T-helper 9 cell (primary cell): Measurements from ENCODE around the gene KIN.
"Not testable (repeated sequence)": the region's sequence is repeated elsewhere in the genome, so short reads cannot be mapped to it uniquely, and the experiment has no call there.

Experiments
- DNase-seq: peaks from one replicate; pipeline ENCODE4 v3.0.0-alpha.2; 2020
- total RNA-seq, 2 donors: gene quantifications; one replicate each; lab custom pipeline; 2026; lab: John Stamatoyannopoulos, UW

The KIN gene, protein sequence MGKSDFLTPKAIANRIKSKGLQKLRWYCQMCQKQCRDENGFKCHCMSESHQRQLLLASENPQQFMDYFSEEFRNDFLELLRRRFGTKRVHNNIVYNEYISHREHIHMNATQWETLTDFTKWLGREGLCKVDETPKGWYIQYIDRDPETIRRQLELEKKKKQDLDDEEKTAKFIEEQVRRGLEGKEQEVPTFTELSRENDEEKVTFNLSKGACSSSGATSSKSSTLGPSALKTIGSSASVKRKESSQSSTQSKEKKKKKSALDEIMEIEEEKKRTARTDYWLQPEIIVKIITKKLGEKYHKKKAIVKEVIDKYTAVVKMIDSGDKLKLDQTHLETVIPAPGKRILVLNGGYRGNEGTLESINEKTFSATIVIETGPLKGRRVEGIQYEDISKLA
- 10.4 to 27.8 reads per million in 2 donors for total RNA-seq

- DNase-seq: peak; percentile 94
Observed at GRCh38 chr10:7787857-7788638, at the start of gene KIN, which contains the start of gene ATP5F1C. KIN (minus strand) TSS chr10:7787993; CDS start chr10:7787933, 60 bp downstream. ATP5F1C (plus strand) TSS chr10:7788177; CDS start chr10:7788208, 31 bp downstream.

GRCh38 chr10:7836571-7836970 lies 48.8 kb upstream of the KIN start:
- DNase-seq: no peak

- no peak for DNase-seq
Observed at GRCh38 chr10:7834262-7834661, 46.5 kb upstream of the KIN start.

DNA sequence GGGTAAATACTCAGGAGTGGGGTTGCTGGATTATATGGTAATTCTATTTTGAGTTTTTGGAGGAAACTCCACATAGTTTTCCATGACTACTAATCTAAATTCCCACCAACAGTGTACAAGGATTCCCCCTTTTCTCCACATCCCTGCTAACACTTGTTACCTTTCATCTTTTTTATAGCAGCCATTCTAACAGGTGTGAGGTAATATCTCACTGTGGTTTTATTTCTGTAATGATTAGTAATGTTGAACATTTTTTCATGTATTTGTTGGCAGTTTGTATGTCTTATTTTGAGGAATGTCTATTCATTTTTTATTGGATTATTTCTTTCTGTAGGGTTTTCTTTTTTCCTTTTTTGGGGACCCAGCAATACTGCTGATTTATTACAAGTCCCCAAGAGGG lies 45.4 kb upstream of the KIN start:
- no peak for DNase-seq

- DNase-seq: no peak
Observed at GRCh38 chr10:7832060-7832459, 44.3 kb upstream of the KIN start.

GRCh38 chr10:7829289-7829834 lies 41.6 kb upstream of the KIN start:
- DNase-seq: no peak

- no peak for DNase-seq
Observed at GRCh38 chr10:7826971-7827370, 39.2 kb upstream of the KIN start.

GRCh38 chr10:7824251-7824650 lies 36.5 kb upstream of the KIN start:
- no peak for DNase-seq

DNA sequence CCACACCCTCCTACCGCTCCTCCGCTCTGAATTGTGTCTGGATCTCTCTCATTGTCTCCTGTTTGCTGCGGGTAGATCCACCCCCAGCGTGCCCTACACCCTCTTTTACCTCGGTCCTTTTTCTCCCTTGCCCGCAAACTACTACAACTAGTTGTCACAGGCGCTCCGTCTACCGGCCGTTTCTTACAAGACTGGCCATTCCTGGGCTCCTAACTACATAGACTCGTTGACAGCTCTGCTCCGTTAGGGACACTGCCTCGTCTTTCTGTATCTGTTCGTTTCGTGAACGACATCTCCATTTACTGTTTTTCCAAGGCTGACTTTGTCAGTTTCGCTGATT lies 31.3 kb upstream of the KIN start:
- no peak for DNase-seq

GRCh38 chr10:7818295-7819120 lies 30.7 kb upstream of the KIN start, which contains the start of gene TAF3:
TAF3 (plus strand) TSS chr10:7818505; CDS start chr10:7818710, 205 bp downstream.
- peak; percentile 86 for DNase-seq

GRCh38 chr10:7817984-7818294 lies 30.1 kb upstream of the KIN start:
- DNase-seq: no peak

- no peak for DNase-seq
Observed at GRCh38 chr10:7817576-7817975, 29.8 kb upstream of the KIN start.

DNA sequence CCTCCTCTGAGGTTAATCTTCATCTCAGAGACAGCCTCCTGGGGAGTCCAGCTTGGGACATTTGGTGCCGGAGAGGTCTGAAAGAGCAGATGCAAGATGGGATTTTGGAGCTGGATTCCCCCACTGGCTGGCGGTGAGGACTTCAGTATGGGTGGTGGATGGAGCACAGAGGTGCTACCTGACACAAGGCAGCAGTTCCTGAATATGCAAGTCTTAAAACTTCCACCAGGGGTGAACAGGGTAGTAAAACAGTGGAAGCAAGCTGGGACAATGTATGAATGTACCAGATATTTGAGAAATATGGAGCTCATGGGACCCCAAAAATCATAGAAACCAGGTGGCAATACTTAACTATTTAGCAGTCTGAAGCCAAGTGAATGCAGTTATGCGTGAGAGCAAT lies 25.7 kb upstream of the KIN start:
- DNase-seq: no peak

GRCh38 chr10:7811743-7812142 lies 23.9 kb upstream of the KIN start:
- not testable (repeated sequence) for DNase-seq

DNA sequence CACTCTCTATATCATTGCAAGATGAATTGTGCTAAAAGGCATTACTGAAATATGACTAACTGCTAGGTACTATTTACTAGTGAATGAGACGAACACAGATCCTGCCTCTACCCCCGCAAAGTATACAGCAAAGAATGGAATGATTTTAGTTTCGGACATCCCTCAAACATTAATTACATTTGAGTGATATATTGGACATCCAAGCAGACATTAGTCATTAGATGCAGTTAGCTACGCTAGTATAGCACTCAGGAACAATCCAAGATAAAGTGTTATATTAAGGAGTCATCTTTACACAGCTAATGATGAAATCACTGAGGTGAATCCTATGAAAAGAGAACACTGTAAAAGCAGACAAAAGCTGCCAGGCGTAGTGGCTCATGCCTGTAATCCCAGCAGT lies 23.2 kb upstream of the KIN start:
- DNase-seq: no peak

DNA sequence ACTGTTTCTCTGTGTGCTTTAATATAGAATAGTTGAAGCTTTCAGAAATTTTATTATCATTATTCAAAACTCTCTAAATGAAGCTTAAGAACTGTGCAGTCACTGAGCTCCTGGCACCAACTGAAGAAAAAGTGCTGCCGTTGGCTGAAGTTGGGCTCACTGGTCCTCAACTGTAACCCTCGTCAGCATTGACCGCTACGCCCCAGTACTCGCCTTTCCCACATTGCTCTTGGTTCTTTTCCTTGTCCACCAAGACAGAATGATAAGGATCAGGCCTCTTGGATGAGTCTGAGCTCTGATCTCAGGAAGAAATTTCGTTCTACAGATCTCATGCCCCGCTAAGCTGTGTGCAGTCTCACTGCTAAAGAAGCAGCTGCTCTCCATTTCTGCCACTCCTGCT lies 22.6 kb upstream of the KIN start:
- DNase-seq: no peak

GRCh38 chr10:7808686-7809267 lies 21.0 kb upstream of the KIN start:
- DNase-seq: no peak

- no peak for DNase-seq
Observed at GRCh38 chr10:7804741-7805140, 16.9 kb upstream of the KIN start.

DNA sequence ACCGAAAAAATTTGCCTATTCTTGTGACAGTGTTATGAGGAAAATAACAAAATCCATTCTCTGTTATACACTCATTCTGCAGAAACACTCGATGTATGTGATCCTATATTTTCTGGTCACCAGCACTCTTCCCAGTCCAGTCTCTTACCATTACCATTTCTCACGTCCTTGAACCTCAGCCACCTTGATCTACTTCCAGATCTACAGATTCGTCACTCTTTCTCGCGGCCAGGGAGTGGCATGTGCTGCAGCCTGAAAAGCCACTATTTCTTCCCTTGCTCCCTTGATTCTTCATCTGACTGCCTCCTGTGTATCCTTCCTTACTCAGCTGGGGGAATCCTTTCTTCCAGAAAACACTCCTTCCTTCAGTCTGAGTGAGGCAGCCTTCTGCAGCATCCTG lies 16.4 kb upstream of the KIN start:
- DNase-seq: no peak

GRCh38 chr10:7802606-7803005 lies 14.8 kb upstream of the KIN start:
- DNase-seq: no peak

DNA sequence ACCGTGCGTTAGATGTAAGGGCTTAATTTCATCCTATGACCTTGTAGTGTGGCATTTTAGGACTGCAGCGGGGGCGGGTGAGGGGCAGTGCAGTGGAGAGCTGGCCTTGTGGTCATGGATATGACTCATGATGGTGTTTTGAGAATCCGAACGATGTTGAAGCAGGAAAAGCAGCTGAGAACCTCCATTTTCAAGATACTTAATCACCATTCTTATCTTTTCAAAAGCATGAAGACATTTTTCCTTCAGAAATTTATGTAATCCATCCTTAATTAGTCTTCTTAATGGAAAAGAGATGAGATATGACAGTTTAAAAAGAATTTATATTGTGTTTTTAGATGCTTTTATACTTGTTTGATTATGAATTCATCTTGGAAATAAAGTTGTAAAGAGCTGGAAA lies 9.8 kb upstream of the KIN start:
- no peak for DNase-seq

DNA sequence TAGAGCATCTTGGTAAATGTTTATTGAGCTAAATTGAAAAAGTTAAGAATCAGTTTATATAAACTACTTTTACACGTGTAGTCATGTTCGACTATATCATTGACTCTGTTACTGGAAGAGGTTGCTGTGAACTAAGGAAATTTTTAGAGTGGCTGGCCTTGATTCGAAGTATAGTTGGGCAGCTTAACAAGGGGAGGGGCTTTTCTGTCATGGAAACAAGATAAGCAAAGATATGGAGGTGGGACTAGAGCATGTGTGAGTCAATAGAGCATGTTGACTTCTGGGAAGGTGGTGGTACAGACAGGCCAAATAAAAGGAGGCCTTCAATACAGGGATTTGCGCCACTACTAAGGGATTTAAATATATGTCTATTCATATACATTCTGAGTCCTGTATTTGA lies 7.8 kb upstream of the KIN start:
- DNase-seq: no peak
